Parathyroid adenoma (tissue), 2 donors: ENCODE measurements around the gene IFNGR1.

Experiments
- H2AFZ ChIP-seq: fragments of 300-600 bp; sonication (generic); one replicate; pipeline ENCODE4 v1.7.0; 2017; ENCODE audit warnings: antibody characterized with exemption, mild to moderate bottlenecking
- H3K27ac ChIP-seq: fragments of 300-600 bp; sonication (generic); one replicate; pipeline ENCODE4 v1.7.0; 2017
- H3K27me3 ChIP-seq: fragments of 300-600 bp; sonication (generic); one replicate; pipeline ENCODE4 v1.7.0; 2017; ENCODE audit warnings: low read length; ENCODE audit not compliant: control insufficient read depth, insufficient read depth
- H3K36me3 ChIP-seq: fragments of 300-600 bp; sonication (generic); one replicate; pipeline ENCODE4 v1.7.0; 2017; ENCODE audit warnings: low read length; ENCODE audit not compliant: control insufficient read depth, insufficient read depth
- H3K4me1 ChIP-seq: fragments of 300-600 bp; sonication (generic); one replicate; pipeline ENCODE4 v1.7.0; 2017; ENCODE audit warnings: control low read depth
- H3K4me2 ChIP-seq: fragments of 300-600 bp; sonication (generic); one replicate; pipeline ENCODE4 v1.7.0; 2017; ENCODE audit warnings: low read length
- H3K4me3 ChIP-seq: fragments of 300-600 bp; sonication (generic); one replicate; pipeline ENCODE4 v1.7.0; 2017; ENCODE audit warnings: low read depth, low read length
- H3K79me2 ChIP-seq: fragments of 300-600 bp; sonication (generic); one replicate; pipeline ENCODE4 v1.7.0; 2017; ENCODE audit warnings: control low read depth
- H3K9ac ChIP-seq: fragments of 300-600 bp; sonication (generic); one replicate; pipeline ENCODE4 v1.7.0; 2017; ENCODE audit warnings: mild to moderate bottlenecking
- H3K9me3 ChIP-seq: fragments of 300-600 bp; sonication (generic); one replicate; pipeline ENCODE4 v1.7.0; 2017; ENCODE audit warnings: low read length; ENCODE audit not compliant: control insufficient read depth
- CTCF ChIP-seq: fragments of 300-600 bp; sonication (generic); IDR thresholded peaks from one replicate; pipeline ENCODE4 v1.7.0; 2017; ENCODE audit warnings: antibody characterized with exemption, mild to moderate bottlenecking
- donor health status: primary hyperparathyroidism.

The IFNGR1 gene

GRCh38 chr6:137264311-137265075 is 45.3 kb upstream of the IFNGR1 start:
- Histone ChIP-seq H2AFZ (no peak overlapping the region), H3K4me3 (no peak overlapping the region), H3K36me3 (no peaks in the 10 kb centered on the region), H3K4me2 (no peak overlapping the region), H3K9ac (no peak overlapping the region), H3K4me1 (no peaks in the 10 kb centered on the region), H3K27ac (no peak overlapping the region), H3K79me2 (no peaks in the 10 kb centered on the region), H3K9me3 (no peaks in the 10 kb centered on the region), H3K27me3 (no peaks in the 10 kb centered on the region)
- TF ChIP-seq CTCF, result no peak

GRCh38 chr6:137261761-137262160 is 42.6 kb upstream of the IFNGR1 start:
- Histone ChIP-seq H3K27ac (no peak overlapping the region), H3K36me3 (no peaks in the 10 kb centered on the region), H3K9me3 (no peaks in the 10 kb centered on the region), H3K4me3 (no peak overlapping the region), H2AFZ (no peak overlapping the region), H3K4me1 (no peaks in the 10 kb centered on the region), H3K79me2 (no peaks in the 10 kb centered on the region), H3K4me2 (no peak overlapping the region), H3K27me3 (no peaks in the 10 kb centered on the region), H3K9ac (no peak overlapping the region)
- TF ChIP-seq CTCF, result no peak

GRCh38 chr6:137261361-137261760 is 42.2 kb upstream of the IFNGR1 start:
- Histone ChIP-seq H3K36me3 (no peaks in the 10 kb centered on the region), H3K79me2 (no peaks in the 10 kb centered on the region), H3K4me2 (no peak overlapping the region), H3K9ac (no peak overlapping the region), H3K4me1 (no peaks in the 10 kb centered on the region), H3K9me3 (no peaks in the 10 kb centered on the region), H3K27me3 (no peaks in the 10 kb centered on the region), H3K27ac (no peak overlapping the region), H3K4me3 (no peak overlapping the region), H2AFZ (no peak overlapping the region)
- no peak for TF ChIP-seq CTCF

- Histone ChIP-seq H3K9me3 (no peaks in the 10 kb centered on the region), H3K27me3 (no peaks in the 10 kb centered on the region), H3K79me2 (no peaks in the 10 kb centered on the region), H3K27ac (no peak overlapping the region), H3K36me3 (no peaks in the 10 kb centered on the region), H3K4me2 (no peak overlapping the region), H2AFZ (no peak overlapping the region), H3K4me3 (no peak overlapping the region), H3K9ac (no peak overlapping the region), H3K4me1 (no peaks in the 10 kb centered on the region)
- TF ChIP-seq CTCF, result no peak
Observed at GRCh38 chr6:137260217-137260616, 41.0 kb upstream of the IFNGR1 start.

GRCh38 chr6:137259349-137259748 is 40.2 kb upstream of the IFNGR1 start:
- Histone ChIP-seq H3K4me2 (no peak overlapping the region), H3K36me3 (no peaks in the 10 kb centered on the region), H2AFZ (no peak overlapping the region), H3K4me3 (no peak overlapping the region), H3K4me1 (no peaks in the 10 kb centered on the region), H3K9me3 (no peaks in the 10 kb centered on the region), H3K79me2 (no peaks in the 10 kb centered on the region), H3K27me3 (no peaks in the 10 kb centered on the region), H3K27ac (no peak overlapping the region), H3K9ac (no peak overlapping the region)
- TF ChIP-seq CTCF, result no peak
